Measurements from ENCODE around the gene KLHL40.

Gene KLHL40

GRCh38 chr3:42670051-42670576 lies 15.2 kb upstream of the KLHL40 start:
- no peak for DNase-seq (ENCODE audit: low read depth, low spot score)

GRCh38 chr3:42670670-42671069 lies 14.7 kb upstream of the KLHL40 start:
- DNase-seq (ENCODE audit: low read depth, low spot score), result no peak

DNA sequence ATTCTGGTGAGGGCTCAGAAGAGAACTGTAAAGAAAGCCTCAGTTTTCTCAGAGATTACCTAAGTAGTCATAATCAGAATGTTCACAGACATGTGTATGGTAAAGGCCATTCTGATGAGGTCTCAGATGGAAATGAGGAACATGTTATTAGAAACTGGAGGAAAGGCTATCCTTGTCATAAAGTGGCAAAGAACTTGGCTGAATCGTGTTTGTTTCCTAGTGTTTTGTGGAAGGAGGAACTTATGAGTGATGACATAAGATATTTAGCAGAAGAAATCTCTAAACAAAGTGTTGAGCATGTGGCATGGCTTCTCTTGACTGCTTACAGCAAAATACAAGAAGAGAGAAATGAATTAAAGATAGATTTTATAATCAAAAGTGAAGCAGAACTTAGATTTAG lies 12.8 kb upstream of the KLHL40 start:
- DNase-seq (ENCODE audit: low read depth, low spot score), result no peak

- DNase-seq (ENCODE audit: low read depth, low spot score), result no peak
Observed at GRCh38 chr3:42673082-42673481, 12.3 kb upstream of the KLHL40 start.

DNA sequence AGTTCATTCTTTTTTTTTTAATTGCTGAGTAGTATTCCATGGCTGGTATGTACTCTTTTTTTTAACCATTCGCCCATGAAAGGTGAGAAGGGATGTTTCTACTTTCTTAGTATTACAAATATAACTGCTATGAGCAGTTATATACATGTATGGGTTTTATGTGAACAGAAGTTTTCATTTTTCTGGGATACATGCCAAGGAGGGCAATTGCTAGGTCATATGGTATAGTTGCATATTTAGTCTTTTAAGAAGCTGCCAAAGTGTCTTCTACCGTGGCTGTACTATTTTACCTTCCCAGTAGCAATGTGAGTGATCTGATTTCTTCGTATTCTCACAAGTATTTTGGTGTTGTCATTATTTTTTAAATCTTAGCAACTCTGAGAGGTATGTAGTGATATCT lies 11.2 kb upstream of the KLHL40 start:
- DNase-seq (ENCODE audit: low read depth, low spot score), result no peak

DNA sequence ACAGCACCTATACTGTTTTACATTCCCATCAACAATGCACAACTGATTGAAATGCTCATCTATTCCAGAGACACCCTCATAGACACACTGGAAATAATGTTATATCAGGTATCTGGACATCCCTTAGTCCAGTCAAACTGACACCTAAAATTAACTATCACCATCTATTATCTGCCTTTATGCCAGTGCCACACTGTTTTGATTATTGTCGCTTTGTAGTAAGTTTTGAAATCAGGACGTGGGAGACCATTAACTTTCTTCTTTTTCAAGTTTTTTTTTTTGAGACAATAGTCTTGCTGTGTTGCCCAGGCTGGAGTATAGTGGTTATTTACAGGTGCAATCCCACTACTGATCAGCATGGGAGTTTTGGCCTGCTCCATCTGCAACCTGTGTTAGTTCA lies 9.4 kb upstream of the KLHL40 start:
- no peak for DNase-seq (ENCODE audit: low read depth, low spot score)

DNA sequence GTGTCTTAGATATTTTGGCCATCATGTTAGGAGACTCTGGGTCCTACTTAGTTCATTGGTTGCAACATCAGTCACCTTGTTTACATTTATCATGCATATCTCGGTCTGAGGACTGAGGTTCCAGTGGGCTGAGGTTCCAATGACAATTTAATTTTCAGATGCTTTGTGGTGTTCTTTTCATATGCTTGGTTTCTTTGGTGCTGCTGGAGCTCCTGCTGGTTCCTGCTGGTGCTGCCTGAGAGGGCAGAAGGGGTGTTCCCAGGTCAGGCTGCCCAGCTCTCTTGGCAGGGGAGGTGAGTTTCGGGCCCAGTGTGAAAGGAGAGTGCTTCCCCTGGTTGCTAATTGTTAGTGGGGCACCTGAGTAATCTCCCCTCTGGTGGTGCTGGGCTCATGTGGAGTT lies 6.9 kb upstream of the KLHL40 start:
- no peak for DNase-seq (ENCODE audit: low read depth, low spot score)

DNA sequence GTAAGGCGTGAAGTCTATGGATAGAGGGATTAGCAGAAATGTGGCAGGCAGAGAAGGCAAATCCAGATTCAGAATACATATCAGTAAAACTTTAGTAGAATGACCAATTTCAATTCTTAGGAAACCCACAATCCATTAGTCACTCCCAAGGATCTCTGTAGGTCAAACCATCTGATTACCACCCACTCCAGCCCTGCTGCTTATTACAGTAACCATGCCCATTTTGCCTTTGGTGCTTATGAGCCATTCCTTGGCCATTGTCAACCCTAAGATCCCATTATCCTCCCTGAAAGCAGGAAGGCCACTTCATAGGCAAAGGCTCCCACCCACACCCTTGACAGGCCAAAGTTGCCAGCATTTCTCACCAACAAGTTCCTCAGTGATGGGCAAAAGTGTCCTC lies 5.1 kb upstream of the KLHL40 start:
- no peak for DNase-seq (ENCODE audit: low read depth, low spot score)

DNA sequence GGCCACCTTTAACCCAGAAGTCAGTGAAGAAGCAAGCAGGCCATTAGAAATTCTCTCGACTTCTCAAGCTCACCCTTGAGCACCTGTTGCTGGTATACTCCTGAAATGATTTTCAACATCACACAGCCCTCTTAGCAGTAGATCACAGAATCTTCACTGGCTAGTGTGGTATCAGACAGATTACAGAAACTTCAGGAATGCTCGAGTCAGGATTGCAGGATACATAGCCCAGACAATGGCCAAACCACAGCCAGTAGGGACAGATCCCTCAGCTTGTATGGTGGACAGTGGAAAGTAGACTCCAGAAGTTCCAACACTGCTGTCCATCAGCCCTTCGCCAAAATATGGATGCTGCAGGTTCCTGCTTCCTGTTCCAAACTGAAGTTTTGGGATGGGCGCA lies 4.5 kb upstream of the KLHL40 start:
- no peak for DNase-seq (ENCODE audit: low read depth, low spot score)

DNA sequence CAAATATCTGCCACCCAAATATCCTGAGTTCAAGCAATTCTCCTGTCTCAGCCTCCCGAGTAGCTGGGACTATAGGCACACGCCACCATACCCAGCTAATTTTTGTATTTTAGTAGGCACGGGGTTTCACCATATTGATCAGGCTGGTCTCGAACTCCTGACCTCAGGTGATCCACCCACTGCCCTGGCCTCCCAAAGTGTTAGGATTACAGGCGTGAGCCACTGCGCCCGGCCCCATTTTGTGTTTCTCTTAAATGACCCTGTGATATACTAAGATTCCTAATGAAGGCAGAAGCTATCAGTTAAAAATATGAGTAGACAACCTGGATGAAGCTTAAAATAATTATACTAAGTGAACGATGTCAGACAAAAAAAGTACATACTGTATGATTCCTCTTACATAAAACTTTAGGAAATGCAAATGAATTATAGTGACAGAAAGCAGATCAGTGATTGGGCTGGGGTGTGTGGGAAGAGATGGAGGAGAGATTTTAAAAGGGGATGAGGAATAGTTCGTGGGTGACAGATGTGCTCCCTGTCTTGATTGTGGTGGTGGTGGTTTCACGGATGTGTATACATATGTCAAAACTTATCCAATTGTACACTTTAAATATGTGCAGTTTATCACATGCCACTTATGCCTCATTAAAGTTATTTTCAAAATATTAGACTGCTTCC lies 3.8 kb upstream of the KLHL40 start:
- DNase-seq (ENCODE audit: low read depth, low spot score), result no peak

- DNase-seq (ENCODE audit: low read depth, low spot score), result no peak
Observed at GRCh38 chr3:42682301-42683070, 2.9 kb upstream of the KLHL40 start.

- DNase-seq (ENCODE audit: low read depth, low spot score), result peak; percentile 56
Observed at GRCh38 chr3:42683875-42684598, 1.3 kb upstream of the KLHL40 start.

DNA sequence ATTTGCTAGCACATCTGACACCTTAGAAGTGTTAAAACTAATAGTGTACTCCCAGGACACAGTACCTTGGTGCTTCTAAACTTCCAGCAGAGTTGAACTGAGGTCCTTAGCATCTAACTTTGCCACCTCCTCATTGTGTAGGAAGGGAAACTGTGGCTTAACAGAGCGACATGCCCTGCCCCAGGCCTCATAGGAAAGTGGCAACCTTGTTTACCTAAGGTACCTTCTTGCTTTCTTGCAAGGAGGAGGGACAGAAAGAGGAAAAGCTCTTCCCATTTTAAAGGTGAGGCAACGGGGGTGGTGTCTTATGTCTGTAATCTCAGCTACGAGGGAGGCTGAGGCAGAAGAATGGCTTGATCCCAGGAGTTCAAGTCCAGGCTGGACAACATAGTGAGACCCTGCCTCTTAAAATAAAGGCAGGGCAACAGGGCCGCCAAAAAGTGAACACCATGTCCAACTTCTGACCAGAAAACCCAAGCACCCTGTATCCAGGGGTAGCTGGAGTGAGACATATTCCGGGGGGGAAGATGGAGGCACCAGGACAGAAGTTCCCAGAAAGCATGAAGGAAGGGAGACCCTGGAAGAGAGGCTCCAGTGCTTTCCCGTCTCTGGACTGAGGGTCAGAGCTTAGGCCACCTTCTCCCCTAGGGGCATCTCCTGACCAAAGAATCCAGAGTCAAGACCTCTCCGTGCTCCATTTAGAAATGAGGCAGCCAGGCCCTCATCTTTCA lies 540 bp upstream of the KLHL40 start:
- no peak for DNase-seq (ENCODE audit: low read depth, low spot score)

GRCh38 chr3:42685891-42686820 lies 819 bp downstream of the KLHL40 start:
- peak; percentile 44 for DNase-seq (ENCODE audit: low read depth, low spot score)

DNA sequence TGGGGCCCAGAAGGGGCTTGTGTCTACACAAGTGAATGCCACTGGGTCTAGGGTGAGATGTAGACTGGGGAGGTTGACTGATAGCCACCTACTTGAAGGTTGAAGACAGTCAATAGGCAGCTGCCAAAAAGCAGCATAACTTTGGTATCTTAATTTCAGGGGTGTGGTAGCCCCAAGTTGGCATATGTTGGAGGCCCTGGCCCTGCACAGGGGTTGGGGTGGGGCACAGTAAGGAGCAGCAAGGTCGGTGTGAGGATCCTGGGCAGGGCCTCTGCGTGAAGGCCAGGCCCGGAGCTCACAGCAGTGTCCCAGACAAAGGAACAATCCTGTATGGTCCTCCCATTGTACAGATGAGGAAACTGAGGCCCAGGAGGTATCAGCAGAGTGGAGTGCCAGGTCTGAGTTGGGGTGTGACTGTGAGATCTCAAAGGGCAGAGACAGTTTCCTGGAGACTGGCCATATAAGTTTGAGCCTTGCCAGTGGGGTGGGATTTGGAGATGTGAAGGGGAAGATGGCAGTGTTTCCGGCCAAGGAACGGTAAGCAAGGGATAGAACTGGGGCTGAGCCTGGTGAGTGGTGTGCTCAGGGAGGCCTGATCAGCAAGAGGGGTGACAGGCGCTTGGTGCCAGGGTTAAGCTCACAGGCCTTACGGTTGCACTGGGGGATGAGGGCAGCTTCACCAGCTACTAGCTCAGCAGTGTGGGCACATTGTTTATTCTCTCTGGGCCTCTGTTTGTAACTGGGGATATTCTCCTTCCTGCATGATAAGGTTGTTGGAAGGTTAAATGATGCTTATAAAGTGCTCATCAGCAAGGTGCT lies 1.7 kb downstream of the KLHL40 start:
- no peak for DNase-seq (ENCODE audit: low read depth, low spot score)

GRCh38 chr3:42688016-42688415 lies 2.7 kb downstream of the KLHL40 start:
- DNase-seq (ENCODE audit: low read depth, low spot score), result no peak

GRCh38 chr3:42688487-42689420 lies 3.4 kb downstream of the KLHL40 start:
- DNase-seq (ENCODE audit: low read depth, low spot score), result no peak

- no peak for DNase-seq (ENCODE audit: low read depth, low spot score)
Observed at GRCh38 chr3:42689421-42690014, 4.2 kb downstream of the KLHL40 start.
